Fibroblast of lung (primary cell): ENCODE results near the gene NTRK3. TPM values are rescaled to one million over a fixed set of nuclear protein-coding genes. Genes with fewer than 3 reads are reported as not detected.

ENCODE experiments used
- DNase-seq, 2 donors: peaks; one replicate each; pipeline versions ENCODE4 v3.0.0 to v3.0.0-alpha.2; 2010; ENCODE audit warnings: low read depth in 2 of 2
- H2AFZ ChIP-seq: 2 replicates; pipeline ENCODE4 v1.5.1; 2012; ENCODE audit warnings: low read length, control low read depth, inconsistent platforms
- H3K27ac ChIP-seq: 2 replicates; pipeline ENCODE4 v1.5.1; 2011; ENCODE audit warnings: low read length, control low read depth; ENCODE audit not compliant: insufficient read depth
- H3K27me3 ChIP-seq: 2 replicates; pipeline ENCODE4 v1.5.1; 2011; ENCODE audit warnings: mild to moderate bottlenecking, low read length; ENCODE audit not compliant: control insufficient read depth, insufficient read depth
- H3K36me3 ChIP-seq: 2 replicates; pipeline ENCODE4 v1.5.1; 2011; ENCODE audit warnings: low read length; ENCODE audit not compliant: control insufficient read depth, insufficient read depth
- H3K4me1 ChIP-seq: 2 replicates; pipeline ENCODE4 v1.5.1; 2011; ENCODE audit warnings: low read length; ENCODE audit not compliant: control insufficient read depth, insufficient read depth; ENCODE audit errors: extremely low read depth
- H3K4me2 ChIP-seq: 2 replicates; pipeline ENCODE4 v1.5.1; 2011; ENCODE audit warnings: low read length, control low read depth; ENCODE audit not compliant: insufficient read depth; ENCODE audit errors: extremely low read depth
- H3K4me3 ChIP-seq, 4 experiments: fragments of 200-600 bp in 1 of 4; sonication (generic) in 1 of 4; replicated peaks in 1 of 4; 2 replicates each; pipeline ENCODE4 v1.5.1; 2011 to 2016; ENCODE audit warnings: low read length in 4 of 4, low read depth in 3 of 4, mild to moderate bottlenecking in 3 of 4, control low read depth in 2 of 4, inconsistent platforms in 1 of 4, mixed read lengths in 1 of 4; ENCODE audit not compliant: insufficient read depth in 1 of 4; ENCODE audit errors: control extremely low read depth in 1 of 4
- H3K79me2 ChIP-seq: 2 replicates; pipeline ENCODE4 v1.5.1; 2012; ENCODE audit warnings: mild to moderate bottlenecking, low read length, inconsistent platforms; ENCODE audit not compliant: control insufficient read depth, insufficient read depth
- H3K9ac ChIP-seq: 2 replicates; pipeline ENCODE4 v1.5.1; 2011; ENCODE audit warnings: mild to moderate bottlenecking, low read length, control low read depth; ENCODE audit not compliant: insufficient read depth
- H3K9me3 ChIP-seq: 2 replicates; pipeline ENCODE4 v1.5.1; 2012; ENCODE audit warnings: low read depth, low read length; ENCODE audit not compliant: control insufficient read depth, insufficient read depth
- H4K20me1 ChIP-seq: 2 replicates; pipeline ENCODE4 v1.5.1; 2011; ENCODE audit warnings: low read length; ENCODE audit not compliant: control insufficient read depth, insufficient read depth; ENCODE audit errors: extremely low read depth
- CTCF ChIP-seq, 2 donors: IDR thresholded peaks in 1 of 2; conservative IDR thresholded peaks in 1 of 2; 1 replicate in 1 of 2; 2 replicates in 1 of 2; pipeline ENCODE4 v1.5.1; 2011 to 2012; ENCODE audit warnings: low read length in 2 of 2, control low read depth in 1 of 2, inconsistent platforms in 1 of 2, low read depth in 1 of 2, mild to moderate bottlenecking in 1 of 2
- EZH2 ChIP-seq: IDR thresholded peaks from 2 replicates; pipeline ENCODE4 v1.5.1; 2012; ENCODE audit warnings: low read length, control low read depth, mild to moderate bottlenecking; ENCODE audit errors: missing control alignments
- polyA plus RNA-seq, 2 donors: library from polyadenylated mRNA; depleted of rRNA in 1 of 2; stranded (reverse) in 1 of 2; unstranded in 1 of 2; fragments of >200 nt; gene quantifications; 2 replicates each; pipeline ENCODE4 v1.2.1, GENCODE V29; 2011 to 2012; ENCODE audit warnings: missing spikeins in 1 of 2
- total RNA-seq: library from RNA; depleted of rRNA; stranded (reverse); fragments of >200 nt; gene quantifications from 2 replicates; pipeline ENCODE4 v1.2.1, GENCODE V29; 2014

The NTRK3 gene
- total and polyA plus RNA-seq, 2 donors (not counting 1 experiment from before 2014, with no cell fraction given): 0.06 TPM; not detected in 1

GRCh38 chr15:88252441-88252840 is 4.1 kb downstream of the NTRK3 start:
- TF ChIP-seq CTCF (conservative IDR thresholded peaks at IDR 0.05 in 1 of 2, IDR thresholded peaks at IDR 0.05 in 1 of 2; ENCODE audit: low read depth in 1 of 2, low read length in 2 of 2) (no peak), EZH2 (no peak)
- Histone ChIP-seq H3K4me3 (no peak overlapping the region), H3K27me3 (peaks cover 19% of the 10 kb centered on the region), H3K4me2 (no peak overlapping the region), H3K27ac (no peak overlapping the region), H3K79me2 (no peaks in the 10 kb centered on the region), H3K9ac (no peak overlapping the region), H4K20me1 (no peaks in the 10 kb centered on the region), H3K4me1 (no peaks in the 10 kb centered on the region), H3K9me3 (no peaks in the 10 kb centered on the region), H3K36me3 (no peaks in the 10 kb centered on the region), H2AFZ (no peak overlapping the region)
- DNase-seq: no peak

DNA sequence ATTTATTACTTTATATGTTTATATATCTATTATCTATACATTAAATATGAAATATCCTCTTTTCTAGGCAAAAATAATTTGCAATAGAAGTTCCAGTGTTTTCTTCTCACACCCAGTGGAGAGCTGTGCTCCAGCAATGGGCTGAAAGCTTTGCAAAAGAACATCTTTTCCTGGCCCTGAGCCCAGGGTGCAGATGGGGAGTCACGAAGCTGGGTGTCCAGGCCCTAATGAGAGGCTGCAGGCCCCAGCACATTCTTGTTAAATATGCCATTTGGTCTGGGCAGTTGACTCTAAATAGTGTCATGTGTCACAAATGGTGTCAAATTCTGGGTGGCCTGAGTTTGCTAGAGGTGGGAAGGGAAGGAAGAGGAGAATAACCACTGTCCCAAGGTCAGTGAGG is 5.7 kb downstream of the NTRK3 start:
- Histone ChIP-seq H3K36me3 (no peaks in the 10 kb centered on the region), H4K20me1 (no peaks in the 10 kb centered on the region), H3K9me3 (no peaks in the 10 kb centered on the region), H3K9ac (no peak overlapping the region), H3K27me3 (peaks cover 14% of the 10 kb centered on the region), H2AFZ (no peak overlapping the region), H3K27ac (no peak overlapping the region), H3K4me1 (peaks cover 2% of the 10 kb centered on the region), H3K4me3 (no peak overlapping the region), H3K79me2 (no peaks in the 10 kb centered on the region), H3K4me2 (no peak overlapping the region)
- TF ChIP-seq EZH2 (no peak), CTCF (conservative IDR thresholded peaks at IDR 0.05 in 1 of 2, IDR thresholded peaks at IDR 0.05 in 1 of 2; ENCODE audit: low read depth in 1 of 2, low read length in 2 of 2) (no peak)
- DNase-seq: no peak

DNA sequence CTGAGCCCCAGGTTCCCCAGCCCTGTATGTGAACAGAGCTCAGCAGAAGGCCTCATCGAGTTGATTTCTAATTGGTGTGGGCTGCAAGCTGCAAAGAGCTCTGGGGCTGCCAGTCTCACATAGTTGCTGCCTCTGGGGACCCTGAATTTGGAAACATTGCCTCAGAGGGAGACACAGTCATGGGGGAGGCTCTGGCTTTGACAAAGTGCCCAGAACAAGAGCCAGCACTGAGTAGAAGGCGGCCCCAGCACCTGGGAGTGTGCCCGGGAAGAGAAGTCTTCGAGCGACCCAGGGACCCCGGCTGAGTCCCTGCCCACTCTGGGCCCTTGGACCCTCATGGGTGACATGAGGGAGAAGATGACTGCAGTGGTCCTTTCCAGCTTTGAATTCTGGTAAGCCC is 7.3 kb downstream of the NTRK3 start:
- no peaks in the 10 kb centered on the region for H3K36me3 ChIP-seq
- no peaks in the 10 kb centered on the region for H3K9me3 ChIP-seq
- no peak overlapping the region for H3K4me3 ChIP-seq
- peaks cover 2% of the 10 kb centered on the region for H3K4me1 ChIP-seq
- H3K4me2 ChIP-seq: no peak overlapping the region
- no peak overlapping the region for H3K9ac ChIP-seq
- no peak for TF ChIP-seq EZH2
- TF ChIP-seq CTCF (conservative IDR thresholded peaks at IDR 0.05 in 1 of 2, IDR thresholded peaks at IDR 0.05 in 1 of 2; ENCODE audit: low read depth in 1 of 2, low read length in 2 of 2): no peak
- DNase-seq: no peak
- H3K27me3 ChIP-seq: no peaks in the 10 kb centered on the region
- no peak overlapping the region for H3K27ac ChIP-seq
- H2AFZ ChIP-seq: no peak overlapping the region
- H4K20me1 ChIP-seq: no peaks in the 10 kb centered on the region
- no peaks in the 10 kb centered on the region for H3K79me2 ChIP-seq
